Liver (tissue), 3 donors: ENCODE measurements around the gene SLCO4C1.

Experiments used
- FOXA1 ChIP-seq: IDR thresholded peaks from 2 replicates; pipeline ENCODE4 v1.6.1; 2016; ENCODE audit warnings: antibody characterized with exemption
- RAD21 ChIP-seq, 2 donors: IDR thresholded peaks; 2 replicates each; pipeline ENCODE4 v1.6.1; 2016; ENCODE audit warnings: antibody characterized with exemption in 2 of 2, mild to moderate bottlenecking in 2 of 2
- TAF1 ChIP-seq: conservative IDR thresholded peaks from 2 replicates; pipeline ENCODE4 v1.6.1; 2016; ENCODE audit warnings: antibody characterized with exemption, mild to moderate bottlenecking
- TF ChIP-seq, protein P1 (sequence below): fragments of 150-350 bp; IDR thresholded peaks from 2 replicates; pipeline ENCODE4 v1.5.1; 2017; ENCODE audit warnings: improper control_type of control experiment, low read depth, low read length; ENCODE audit not compliant: missing input control
- TF ChIP-seq, protein P2 (sequence below): IDR thresholded peaks from 2 replicates; pipeline ENCODE4 v1.6.1; 2016; ENCODE audit warnings: antibody characterized with exemption, mild to moderate bottlenecking
- TF ChIP-seq, protein P3 (sequence below): IDR thresholded peaks from 2 replicates; pipeline ENCODE4 v1.6.1; 2016; ENCODE audit warnings: antibody characterized with exemption
- TF ChIP-seq, protein P4 (sequence below): IDR thresholded peaks from 2 replicates; pipeline ENCODE4 v1.6.1; 2016; ENCODE audit warnings: antibody characterized with exemption
- donor health status: healthy.
- donor health status: healthy.

DNA sequence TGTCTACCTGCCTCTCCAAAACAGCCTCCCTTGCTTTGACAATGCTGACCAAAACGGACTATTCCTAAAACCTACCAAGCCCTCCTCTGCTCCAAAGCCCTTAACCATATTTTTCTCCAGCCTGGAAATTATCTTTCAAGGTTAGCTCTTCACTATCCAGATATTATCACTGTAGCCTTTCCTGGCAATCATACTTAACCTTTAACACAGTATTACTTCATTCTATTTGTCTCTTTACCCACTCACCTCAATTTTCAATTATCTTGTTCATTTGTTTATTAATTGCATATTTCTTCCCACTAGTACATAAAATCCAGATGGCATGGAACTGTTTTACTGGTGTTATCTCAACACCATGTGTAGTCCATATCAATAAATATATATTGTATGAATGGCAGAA is 7.5 kb downstream of the SLCO4C1 start:
- TF ChIP-seq, protein P1, sequence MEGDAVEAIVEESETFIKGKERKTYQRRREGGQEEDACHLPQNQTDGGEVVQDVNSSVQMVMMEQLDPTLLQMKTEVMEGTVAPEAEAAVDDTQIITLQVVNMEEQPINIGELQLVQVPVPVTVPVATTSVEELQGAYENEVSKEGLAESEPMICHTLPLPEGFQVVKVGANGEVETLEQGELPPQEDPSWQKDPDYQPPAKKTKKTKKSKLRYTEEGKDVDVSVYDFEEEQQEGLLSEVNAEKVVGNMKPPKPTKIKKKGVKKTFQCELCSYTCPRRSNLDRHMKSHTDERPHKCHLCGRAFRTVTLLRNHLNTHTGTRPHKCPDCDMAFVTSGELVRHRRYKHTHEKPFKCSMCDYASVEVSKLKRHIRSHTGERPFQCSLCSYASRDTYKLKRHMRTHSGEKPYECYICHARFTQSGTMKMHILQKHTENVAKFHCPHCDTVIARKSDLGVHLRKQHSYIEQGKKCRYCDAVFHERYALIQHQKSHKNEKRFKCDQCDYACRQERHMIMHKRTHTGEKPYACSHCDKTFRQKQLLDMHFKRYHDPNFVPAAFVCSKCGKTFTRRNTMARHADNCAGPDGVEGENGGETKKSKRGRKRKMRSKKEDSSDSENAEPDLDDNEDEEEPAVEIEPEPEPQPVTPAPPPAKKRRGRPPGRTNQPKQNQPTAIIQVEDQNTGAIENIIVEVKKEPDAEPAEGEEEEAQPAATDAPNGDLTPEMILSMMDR = no peak
- TF ChIP-seq, protein P2, sequence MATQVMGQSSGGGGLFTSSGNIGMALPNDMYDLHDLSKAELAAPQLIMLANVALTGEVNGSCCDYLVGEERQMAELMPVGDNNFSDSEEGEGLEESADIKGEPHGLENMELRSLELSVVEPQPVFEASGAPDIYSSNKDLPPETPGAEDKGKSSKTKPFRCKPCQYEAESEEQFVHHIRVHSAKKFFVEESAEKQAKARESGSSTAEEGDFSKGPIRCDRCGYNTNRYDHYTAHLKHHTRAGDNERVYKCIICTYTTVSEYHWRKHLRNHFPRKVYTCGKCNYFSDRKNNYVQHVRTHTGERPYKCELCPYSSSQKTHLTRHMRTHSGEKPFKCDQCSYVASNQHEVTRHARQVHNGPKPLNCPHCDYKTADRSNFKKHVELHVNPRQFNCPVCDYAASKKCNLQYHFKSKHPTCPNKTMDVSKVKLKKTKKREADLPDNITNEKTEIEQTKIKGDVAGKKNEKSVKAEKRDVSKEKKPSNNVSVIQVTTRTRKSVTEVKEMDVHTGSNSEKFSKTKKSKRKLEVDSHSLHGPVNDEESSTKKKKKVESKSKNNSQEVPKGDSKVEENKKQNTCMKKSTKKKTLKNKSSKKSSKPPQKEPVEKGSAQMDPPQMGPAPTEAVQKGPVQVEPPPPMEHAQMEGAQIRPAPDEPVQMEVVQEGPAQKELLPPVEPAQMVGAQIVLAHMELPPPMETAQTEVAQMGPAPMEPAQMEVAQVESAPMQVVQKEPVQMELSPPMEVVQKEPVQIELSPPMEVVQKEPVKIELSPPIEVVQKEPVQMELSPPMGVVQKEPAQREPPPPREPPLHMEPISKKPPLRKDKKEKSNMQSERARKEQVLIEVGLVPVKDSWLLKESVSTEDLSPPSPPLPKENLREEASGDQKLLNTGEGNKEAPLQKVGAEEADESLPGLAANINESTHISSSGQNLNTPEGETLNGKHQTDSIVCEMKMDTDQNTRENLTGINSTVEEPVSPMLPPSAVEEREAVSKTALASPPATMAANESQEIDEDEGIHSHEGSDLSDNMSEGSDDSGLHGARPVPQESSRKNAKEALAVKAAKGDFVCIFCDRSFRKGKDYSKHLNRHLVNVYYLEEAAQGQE = no peak
- TF ChIP-seq, protein P3, sequence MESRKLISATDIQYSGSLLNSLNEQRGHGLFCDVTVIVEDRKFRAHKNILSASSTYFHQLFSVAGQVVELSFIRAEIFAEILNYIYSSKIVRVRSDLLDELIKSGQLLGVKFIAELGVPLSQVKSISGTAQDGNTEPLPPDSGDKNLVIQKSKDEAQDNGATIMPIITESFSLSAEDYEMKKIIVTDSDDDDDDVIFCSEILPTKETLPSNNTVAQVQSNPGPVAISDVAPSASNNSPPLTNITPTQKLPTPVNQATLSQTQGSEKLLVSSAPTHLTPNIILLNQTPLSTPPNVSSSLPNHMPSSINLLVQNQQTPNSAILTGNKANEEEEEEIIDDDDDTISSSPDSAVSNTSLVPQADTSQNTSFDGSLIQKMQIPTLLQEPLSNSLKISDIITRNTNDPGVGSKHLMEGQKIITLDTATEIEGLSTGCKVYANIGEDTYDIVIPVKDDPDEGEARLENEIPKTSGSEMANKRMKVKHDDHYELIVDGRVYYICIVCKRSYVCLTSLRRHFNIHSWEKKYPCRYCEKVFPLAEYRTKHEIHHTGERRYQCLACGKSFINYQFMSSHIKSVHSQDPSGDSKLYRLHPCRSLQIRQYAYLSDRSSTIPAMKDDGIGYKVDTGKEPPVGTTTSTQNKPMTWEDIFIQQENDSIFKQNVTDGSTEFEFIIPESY = no peak
- TF ChIP-seq FOXA1 (no peak), RAD21 (IDR thresholded peaks at IDR 0.05) (no peak), TAF1 (no peak)
- TF ChIP-seq, protein P4, sequence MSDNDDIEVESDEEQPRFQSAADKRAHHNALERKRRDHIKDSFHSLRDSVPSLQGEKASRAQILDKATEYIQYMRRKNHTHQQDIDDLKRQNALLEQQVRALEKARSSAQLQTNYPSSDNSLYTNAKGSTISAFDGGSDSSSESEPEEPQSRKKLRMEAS = no peak
